Fibroblast of upper back skin (primary cell): Measurements from ENCODE around the gene ANO1.

ENCODE experiments used
- DNase-seq: peaks from one replicate; pipeline ENCODE4 v3.0.0-alpha.2; 2013

ANO1 gene

GRCh38 chr11:70099578-70100279, 21.6 kb downstream of the ANO1 start:
- no peak for DNase-seq

- no peak for DNase-seq
Observed at GRCh38 chr11:70100280-70100603, 22.1 kb downstream of the ANO1 start.

GRCh38 chr11:70100791-70101190, 22.7 kb downstream of the ANO1 start:
- DNase-seq: no peak

- no peak for DNase-seq
Observed at GRCh38 chr11:70103256-70103975, 25.3 kb downstream of the ANO1 start.

- no peak for DNase-seq
Observed at GRCh38 chr11:70104419-70104818, 26.3 kb downstream of the ANO1 start.

GRCh38 chr11:70104961-70105360, 26.8 kb downstream of the ANO1 start:
- no peak for DNase-seq

GRCh38 chr11:70105369-70105754, 27.2 kb downstream of the ANO1 start:
- DNase-seq: no peak

GRCh38 chr11:70105755-70106571, 27.8 kb downstream of the ANO1 start:
- DNase-seq: no peak

GRCh38 chr11:70106757-70107156, 28.6 kb downstream of the ANO1 start:
- no peak for DNase-seq

- DNase-seq: no peak
Observed at GRCh38 chr11:70107191-70107590, 29.1 kb downstream of the ANO1 start.

- DNase-seq: no peak
Observed at GRCh38 chr11:70107756-70108155, 29.6 kb downstream of the ANO1 start.

- peak; percentile 65 for DNase-seq
Observed at GRCh38 chr11:70108250-70108649, 30.1 kb downstream of the ANO1 start.

- peak; percentile 80 for DNase-seq
Observed at GRCh38 chr11:70109006-70109405, 30.9 kb downstream of the ANO1 start.

GRCh38 chr11:70109903-70110302, 31.8 kb downstream of the ANO1 start:
- no peak for DNase-seq

GRCh38 chr11:70110538-70111055, 32.5 kb downstream of the ANO1 start:
- no peak for DNase-seq

- DNase-seq: peak; percentile 61
Observed at GRCh38 chr11:70111269-70112016, 33.3 kb downstream of the ANO1 start.

- no peak for DNase-seq
Observed at GRCh38 chr11:70112017-70112434, 33.9 kb downstream of the ANO1 start.

GRCh38 chr11:70113801-70114200, 35.7 kb downstream of the ANO1 start:
- DNase-seq: no peak

GRCh38 chr11:70115778-70116177, 37.7 kb downstream of the ANO1 start:
- no peak for DNase-seq

GRCh38 chr11:70116386-70117065, 38.4 kb downstream of the ANO1 start:
- DNase-seq: no peak

- DNase-seq: no peak
Observed at GRCh38 chr11:70117567-70118145, 39.5 kb downstream of the ANO1 start.

GRCh38 chr11:70118642-70119041, 40.5 kb downstream of the ANO1 start:
- DNase-seq: no peak
